ENCODE measurements around the gene ADGRB3. TPM values are rescaled to one million over a fixed set of nuclear protein-coding genes. Genes with fewer than 3 reads are reported as not detected.
"Not testable (repeated sequence)": the region's sequence is repeated elsewhere in the genome, so short reads cannot be mapped to it uniquely, and the experiment has no call there.

The ADGRB3 gene
- total and polyA plus RNA-seq, 4 donors = 26.9 to 99.7 (median 60.2) TPM

GRCh38 chr6:69423785-69424184 lies 788.7 kb downstream of the ADGRB3 start:
- WGBS (ENCODE audit: insufficient coverage) = no CpG with 5 or more reads among the region's 3 CpGs
- Histone ChIP-seq H3K9me3 (ENCODE audit: control insufficient read depth, insufficient read depth, low read length) (no peaks in the 10 kb centered on the region), H3K4me3 (ENCODE audit: low read depth, low read length) (no peak overlapping the region), H3K4me1 (ENCODE audit: control insufficient read depth, insufficient read depth, low read length) (no peaks in the 10 kb centered on the region), H3K27ac (ENCODE audit: low read depth, low read length) (no peak overlapping the region), H3K36me3 (ENCODE audit: control insufficient read depth, insufficient read depth, low read length) (no peaks in the 10 kb centered on the region), H3K27me3 (ENCODE audit: control insufficient read depth, insufficient read depth, low read length) (no peaks in the 10 kb centered on the region)
- DNase-seq (ENCODE audit: low read depth in 4 of 6, low spot score in 6 of 6) = no peak

GRCh38 chr6:69424581-69424980 lies 789.5 kb downstream of the ADGRB3 start:
- H3K4me1 ChIP-seq (ENCODE audit: control insufficient read depth, insufficient read depth, low read length) = no peaks in the 10 kb centered on the region
- DNase-seq (ENCODE audit: low read depth in 4 of 6, low spot score in 6 of 6) = no peak
- no peak overlapping the region for H3K27ac ChIP-seq (ENCODE audit: low read depth, low read length)
- H3K9me3 ChIP-seq (ENCODE audit: control insufficient read depth, insufficient read depth, low read length) = no peaks in the 10 kb centered on the region
- WGBS (ENCODE audit: insufficient coverage) = 74% methylated on average over 3 of the region's 3 CpGs
- no peaks in the 10 kb centered on the region for H3K27me3 ChIP-seq (ENCODE audit: control insufficient read depth, insufficient read depth, low read length)
- no peak overlapping the region for H3K4me3 ChIP-seq (ENCODE audit: low read depth, low read length)
- no peaks in the 10 kb centered on the region for H3K36me3 ChIP-seq (ENCODE audit: control insufficient read depth, insufficient read depth, low read length)

GRCh38 chr6:69427882-69428281 lies 792.8 kb downstream of the ADGRB3 start:
- H3K9me3 ChIP-seq (ENCODE audit: control insufficient read depth, insufficient read depth, low read length) = no peaks in the 10 kb centered on the region
- no CpG with 5 or more reads among the region's 5 CpGs for WGBS (ENCODE audit: insufficient coverage)
- no peak overlapping the region for H3K27ac ChIP-seq (ENCODE audit: low read depth, low read length)
- H3K27me3 ChIP-seq (ENCODE audit: control insufficient read depth, insufficient read depth, low read length) = no peaks in the 10 kb centered on the region
- H3K4me1 ChIP-seq (ENCODE audit: control insufficient read depth, insufficient read depth, low read length) = no peaks in the 10 kb centered on the region
- no peak for DNase-seq (ENCODE audit: low read depth in 4 of 6, low spot score in 6 of 6)
- no peak overlapping the region for H3K4me3 ChIP-seq (ENCODE audit: low read depth, low read length)
- no peaks in the 10 kb centered on the region for H3K36me3 ChIP-seq (ENCODE audit: control insufficient read depth, insufficient read depth, low read length)

- H3K4me1 ChIP-seq (ENCODE audit: control insufficient read depth, insufficient read depth, low read length); H3K27ac ChIP-seq (ENCODE audit: low read depth, low read length); H3K4me3 ChIP-seq (ENCODE audit: low read depth, low read length); DNase-seq (ENCODE audit: low read depth in 4 of 6, low spot score in 6 of 6); H3K36me3 ChIP-seq (ENCODE audit: control insufficient read depth, insufficient read depth, low read length); H3K9me3 ChIP-seq (ENCODE audit: control insufficient read depth, insufficient read depth, low read length); H3K27me3 ChIP-seq (ENCODE audit: control insufficient read depth, insufficient read depth, low read length): not testable (repeated sequence)
- WGBS (ENCODE audit: insufficient coverage) = 90% methylated on average over 14 of the region's 19 CpGs
Observed at GRCh38 chr6:69432168-69432567, 797.1 kb downstream of the ADGRB3 start.

- not testable (repeated sequence) for H3K4me3 ChIP-seq (ENCODE audit: low read depth, low read length); H3K4me1 ChIP-seq (ENCODE audit: control insufficient read depth, insufficient read depth, low read length)
- WGBS (ENCODE audit: insufficient coverage) = 83% methylated on average over 22 of the region's 22 CpGs
Observed at GRCh38 chr6:69433116-69433515, 798.0 kb downstream of the ADGRB3 start.

GRCh38 chr6:69438113-69438512 lies 803.0 kb downstream of the ADGRB3 start:
- Histone ChIP-seq H3K4me1 (ENCODE audit: control insufficient read depth, insufficient read depth, low read length) (no peaks in the 10 kb centered on the region), H3K36me3 (ENCODE audit: control insufficient read depth, insufficient read depth, low read length) (no peaks in the 10 kb centered on the region), H3K4me3 (ENCODE audit: low read depth, low read length) (no peak overlapping the region), H3K27me3 (ENCODE audit: control insufficient read depth, insufficient read depth, low read length) (no peaks in the 10 kb centered on the region), H3K9me3 (ENCODE audit: control insufficient read depth, insufficient read depth, low read length) (peaks cover 2% of the 10 kb centered on the region), H3K27ac (ENCODE audit: low read depth, low read length) (no peak overlapping the region)
- WGBS (ENCODE audit: insufficient coverage) = no CpG with 5 or more reads among the region's 2 CpGs
- peak in 1 of 6 donors; percentile 82 for DNase-seq (ENCODE audit: low read depth in 4 of 6, low spot score in 6 of 6)

More at GRCh38 chr6:69433116-69433515, 798.0 kb downstream of the ADGRB3 start:
- H3K9me3 ChIP-seq (ENCODE audit: control insufficient read depth, insufficient read depth, low read length); H3K36me3 ChIP-seq (ENCODE audit: control insufficient read depth, insufficient read depth, low read length); DNase-seq (ENCODE audit: low read depth in 4 of 6, low spot score in 6 of 6); H3K27me3 ChIP-seq (ENCODE audit: control insufficient read depth, insufficient read depth, low read length); H3K27ac ChIP-seq (ENCODE audit: low read depth, low read length): not testable (repeated sequence)

Small RNA genes lying within 50 kb of the gene (small RNA-seq; reads per million reads assigned to genes)
- gene AL606923.1 (ENCODE audit: low replicate concordance) = not detected
